Activated T-cell treated with anti-CD3 and anti-CD28 coated beads, Interleukin-2, amount 50 U/mL, for 4 hours (primary cell): ENCODE results near the gene RBBP8NL. TPM values are rescaled to one million over a fixed set of nuclear protein-coding genes. Genes with fewer than 3 reads are reported as not detected.

Experiments
- ATAC-seq, 2 donors: fragments of 200-7000 bp; cut with Tn5 transposase; one replicate each; pipeline ENCODE4 v1.10.0; 2021
- DNase-seq: peaks from one replicate; pipeline ENCODE4 v3.0.0-alpha.2; 2020
- H3K27me3 Mint-ChIP-seq: one replicate; pipeline ENCODE4 v1.8.0; 2021; ENCODE audit warnings: low read depth, mixed read lengths
- H3K36me3 Mint-ChIP-seq: one replicate; pipeline ENCODE4 v1.8.0; 2022; ENCODE audit warnings: mixed read lengths; ENCODE audit not compliant: insufficient read depth
- H3K4me1 Mint-ChIP-seq: one replicate; pipeline ENCODE4 v1.8.0; 2021; ENCODE audit warnings: low read depth, mixed read lengths
- H3K4me3 Mint-ChIP-seq: one replicate; pipeline ENCODE4 v1.8.0; 2021; ENCODE audit warnings: mild to moderate bottlenecking, moderate library complexity, mixed read lengths
- H3K9me3 Mint-ChIP-seq: one replicate; pipeline ENCODE4 v1.8.0; 2021; ENCODE audit warnings: mixed read lengths
- total RNA-seq, 3 donors: library from RNA; stranded (reverse); gene quantifications; one replicate each; pipeline ENCODE4 v1.2.1, GENCODE V29; 2021

The RBBP8NL gene
- not detected for total RNA-seq

- H3K27me3 Mint-ChIP-seq = peaks cover 16% of the 10 kb centered on the region
- H3K4me3 Mint-ChIP-seq = no peak within 1 kb of the TSS
- no peaks in the 10 kb centered on the region for H3K36me3 Mint-ChIP-seq
- H3K4me1 Mint-ChIP-seq = no peaks in the 10 kb centered on the region
- ATAC-seq (no peak), DNase-seq (no peak)
- H3K9me3 Mint-ChIP-seq = no peaks in the 10 kb centered on the region
Measured at GRCh38 chr20:62427172-62428001, at the start of gene RBBP8NL. RBBP8NL (minus strand) TSS chr20:62427539; CDS start chr20:62419647, 7,892 bp downstream.

GRCh38 chr20:62476056-62476838 is 48.9 kb upstream of the RBBP8NL start:
- Mint-ChIP-seq H3K27me3 (peaks cover 61% of the 10 kb centered on the region), H3K9me3 (no peaks in the 10 kb centered on the region), H3K36me3 (no peaks in the 10 kb centered on the region), H3K4me3 (no peak overlapping the region), H3K4me1 (peaks cover 5% of the 10 kb centered on the region)
- DNase-seq = no peak
- ATAC-seq = peak in 1 of 2 donors; percentile 31

- Mint-ChIP-seq H3K36me3 (no peaks in the 10 kb centered on the region), H3K4me1 (peaks cover 5% of the 10 kb centered on the region), H3K4me3 (peak within 1 kb of the TSS; percentile 25), H3K27me3 (peaks cover 60% of the 10 kb centered on the region), H3K9me3 (no peaks in the 10 kb centered on the region)
- DNase-seq (no peak), ATAC-seq (peak in 1 of 2 donors; percentile 29)
Measured at GRCh38 chr20:62475772-62476055, 48.4 kb upstream of the RBBP8NL start, which contains the start of gene GATA5. GATA5 (minus strand) TSS chr20:62475995; CDS start chr20:62475521, 474 bp downstream.

- H3K36me3 Mint-ChIP-seq = no peaks in the 10 kb centered on the region
- peaks cover 5% of the 10 kb centered on the region for H3K4me1 Mint-ChIP-seq
- DNase-seq (no peak), ATAC-seq (peak in 1 of 2 donors; percentile 10)
- H3K4me3 Mint-ChIP-seq = no peak overlapping the region
- no peaks in the 10 kb centered on the region for H3K9me3 Mint-ChIP-seq
- peaks cover 58% of the 10 kb centered on the region for H3K27me3 Mint-ChIP-seq
Measured at GRCh38 chr20:62475027-62475771, 47.9 kb upstream of the RBBP8NL start.

GRCh38 chr20:62474604-62475026 is 47.3 kb upstream of the RBBP8NL start:
- H3K9me3 Mint-ChIP-seq = no peaks in the 10 kb centered on the region
- no peaks in the 10 kb centered on the region for H3K36me3 Mint-ChIP-seq
- no peak for ATAC-seq
- peaks cover 59% of the 10 kb centered on the region for H3K27me3 Mint-ChIP-seq
- no peak overlapping the region for H3K4me3 Mint-ChIP-seq
- no peak for DNase-seq
- H3K4me1 Mint-ChIP-seq = peaks cover 5% of the 10 kb centered on the region

GRCh38 chr20:62473717-62474603 is 46.6 kb upstream of the RBBP8NL start:
- Mint-ChIP-seq H3K9me3 (no peaks in the 10 kb centered on the region), H3K27me3 (peaks cover 58% of the 10 kb centered on the region), H3K4me3 (no peak overlapping the region), H3K4me1 (peaks cover 5% of the 10 kb centered on the region), H3K36me3 (no peaks in the 10 kb centered on the region)
- DNase-seq (no peak), ATAC-seq (no peak)

GRCh38 chr20:62472941-62473585 is 45.7 kb upstream of the RBBP8NL start:
- DNase-seq (no peak), ATAC-seq (no peak)
- Mint-ChIP-seq H3K27me3 (peaks cover 49% of the 10 kb centered on the region), H3K36me3 (no peaks in the 10 kb centered on the region), H3K4me3 (no peak overlapping the region), H3K4me1 (peaks cover 5% of the 10 kb centered on the region), H3K9me3 (no peaks in the 10 kb centered on the region)

- no peak overlapping the region for H3K4me3 Mint-ChIP-seq
- peaks cover 42% of the 10 kb centered on the region for H3K27me3 Mint-ChIP-seq
- ATAC-seq = no peak
- H3K36me3 Mint-ChIP-seq = no peaks in the 10 kb centered on the region
- H3K4me1 Mint-ChIP-seq = peaks cover 5% of the 10 kb centered on the region
- DNase-seq = no peak
- H3K9me3 Mint-ChIP-seq = no peaks in the 10 kb centered on the region
Measured at GRCh38 chr20:62472138-62472940, 45.0 kb upstream of the RBBP8NL start.

GRCh38 chr20:62470459-62470858 is 43.1 kb upstream of the RBBP8NL start:
- H3K27me3 Mint-ChIP-seq = peaks cover 35% of the 10 kb centered on the region
- no peak overlapping the region for H3K4me3 Mint-ChIP-seq
- ATAC-seq = no peak
- no peaks in the 10 kb centered on the region for H3K36me3 Mint-ChIP-seq
- peaks cover 2% of the 10 kb centered on the region for H3K4me1 Mint-ChIP-seq
- no peak for DNase-seq
- H3K9me3 Mint-ChIP-seq = no peaks in the 10 kb centered on the region

GRCh38 chr20:62470001-62470400 is 42.7 kb upstream of the RBBP8NL start:
- H3K4me3 Mint-ChIP-seq = no peak overlapping the region
- peaks cover 35% of the 10 kb centered on the region for H3K27me3 Mint-ChIP-seq
- H3K36me3 Mint-ChIP-seq = no peaks in the 10 kb centered on the region
- H3K9me3 Mint-ChIP-seq = no peaks in the 10 kb centered on the region
- H3K4me1 Mint-ChIP-seq = peaks cover 2% of the 10 kb centered on the region
- ATAC-seq (no peak), DNase-seq (no peak)

- ATAC-seq (no peak), DNase-seq (no peak)
- Mint-ChIP-seq H3K27me3 (peaks cover 33% of the 10 kb centered on the region), H3K4me1 (no peaks in the 10 kb centered on the region), H3K9me3 (no peaks in the 10 kb centered on the region), H3K36me3 (no peaks in the 10 kb centered on the region), H3K4me3 (no peak overlapping the region)
Measured at GRCh38 chr20:62469352-62469751, 42.0 kb upstream of the RBBP8NL start.

GRCh38 chr20:62466806-62467537 is 39.6 kb upstream of the RBBP8NL start:
- DNase-seq (no peak), ATAC-seq (peak in 1 of 2 donors; percentile 23)
- Mint-ChIP-seq H3K9me3 (no peaks in the 10 kb centered on the region), H3K4me1 (no peaks in the 10 kb centered on the region), H3K27me3 (peaks cover 16% of the 10 kb centered on the region), H3K4me3 (no peak overlapping the region), H3K36me3 (no peaks in the 10 kb centered on the region)
